Stimulated activated CD8-positive, alpha-beta memory T cell treated with anti-CD3 and anti-CD28 coated beads, Interleukin-4, amount 100 ng/mL, for 1 hour (primary cell): ENCODE measurements around the gene SERINC4.

ENCODE experiments used
- DNase-seq, 2 donors: peaks; one replicate each; pipeline ENCODE4 v3.0.0-alpha.2; 2020; ENCODE audit warnings: low read depth in 2 of 2, low spot score in 1 of 2

The SERINC4 gene

DNA sequence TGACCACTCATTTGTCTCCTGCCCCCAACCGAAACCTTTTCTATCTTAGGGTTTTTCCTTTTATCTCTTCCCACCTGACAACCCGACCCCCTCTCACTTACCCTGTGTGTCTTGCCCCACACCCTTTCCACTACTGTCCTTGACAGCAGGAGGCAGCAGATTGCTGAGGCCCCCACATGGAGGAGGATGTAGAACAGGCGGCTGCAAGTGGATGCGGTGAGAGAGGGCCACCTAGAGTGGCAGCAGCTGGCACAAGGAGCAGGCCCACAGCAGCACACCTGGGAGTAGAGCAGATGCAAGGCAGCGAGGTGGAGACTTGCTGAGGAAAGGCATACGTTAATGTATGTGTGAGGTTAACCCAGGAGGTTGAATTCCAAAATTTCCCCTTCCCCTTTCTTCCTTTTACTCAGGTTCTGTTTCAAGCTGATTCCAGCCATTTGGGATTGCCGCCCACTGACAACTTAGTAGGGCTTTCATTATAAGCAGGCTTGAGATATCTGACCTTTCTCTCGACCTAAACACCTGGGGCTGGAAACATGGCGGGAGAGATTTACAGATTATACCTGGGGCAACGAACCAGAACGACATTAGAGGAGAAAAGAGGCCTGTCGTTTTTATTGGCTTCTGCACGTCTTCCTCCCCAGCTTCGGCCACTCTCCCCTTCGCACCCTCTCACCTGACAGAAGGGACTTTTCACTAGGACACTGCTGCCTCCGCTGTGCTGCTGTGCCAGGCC lies 643 bp downstream of the SERINC4 start:
- no peak for DNase-seq

DNA sequence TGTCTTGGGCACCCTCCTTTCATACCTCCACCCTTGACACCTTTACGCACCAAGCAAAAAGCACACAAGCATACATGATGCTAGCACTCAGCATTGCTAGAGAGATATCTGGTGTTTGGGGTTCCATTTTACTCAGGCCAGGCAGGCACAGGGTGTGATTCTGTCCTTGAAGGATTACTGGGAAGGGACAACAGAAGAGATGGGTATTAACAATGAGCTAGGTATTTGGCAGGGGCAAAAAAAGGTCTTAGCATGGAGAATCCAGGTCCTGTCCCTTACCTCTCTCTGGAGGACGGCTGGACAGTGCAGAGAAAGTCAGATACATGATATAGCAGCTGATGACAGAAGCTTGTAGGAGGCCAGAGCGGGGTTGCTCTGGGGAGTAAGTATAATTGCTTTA lies 3.5 kb downstream of the SERINC4 start:
- DNase-seq, result no peak

DNA sequence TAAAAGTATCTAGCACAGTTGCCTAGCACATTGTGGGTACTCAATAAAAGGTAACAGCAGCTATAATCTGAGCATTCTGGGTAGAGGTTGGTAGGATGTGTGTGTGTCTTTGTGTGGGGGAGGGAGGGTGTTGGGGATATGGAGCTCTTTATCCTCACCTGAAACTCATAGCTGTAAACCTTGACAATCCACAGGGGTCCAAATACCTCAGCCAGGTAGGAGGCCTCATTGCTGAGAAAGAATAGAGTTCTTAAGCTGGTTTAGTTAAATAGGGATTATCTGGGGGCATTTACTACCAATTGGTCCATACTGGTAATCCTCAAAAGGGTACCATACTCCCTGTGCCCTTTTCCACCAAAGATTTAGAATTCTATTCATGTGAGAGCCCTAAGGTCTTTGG lies 4.0 kb downstream of the SERINC4 start:
- DNase-seq, result no peak

DNA sequence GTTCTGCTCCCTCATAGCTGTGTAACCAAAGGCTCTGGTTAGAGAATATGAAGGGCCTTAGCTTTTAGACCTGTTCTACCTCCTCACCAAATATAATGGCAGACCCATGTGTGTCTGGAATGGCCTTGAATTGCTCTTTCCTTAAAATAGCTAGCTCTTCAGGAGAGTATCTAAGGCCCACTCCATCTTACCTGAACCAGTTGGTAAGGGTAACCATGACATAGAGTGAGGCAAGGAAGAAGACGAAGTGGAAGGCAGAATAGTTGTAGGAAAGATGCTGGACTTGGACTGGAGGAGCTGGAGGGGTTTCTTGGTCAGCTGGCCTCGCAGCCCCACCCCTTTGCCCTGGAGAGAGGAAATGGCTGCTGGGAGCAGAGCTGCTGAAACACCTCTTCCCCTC lies 4.8 kb downstream of the SERINC4 start:
- no peak for DNase-seq

DNA sequence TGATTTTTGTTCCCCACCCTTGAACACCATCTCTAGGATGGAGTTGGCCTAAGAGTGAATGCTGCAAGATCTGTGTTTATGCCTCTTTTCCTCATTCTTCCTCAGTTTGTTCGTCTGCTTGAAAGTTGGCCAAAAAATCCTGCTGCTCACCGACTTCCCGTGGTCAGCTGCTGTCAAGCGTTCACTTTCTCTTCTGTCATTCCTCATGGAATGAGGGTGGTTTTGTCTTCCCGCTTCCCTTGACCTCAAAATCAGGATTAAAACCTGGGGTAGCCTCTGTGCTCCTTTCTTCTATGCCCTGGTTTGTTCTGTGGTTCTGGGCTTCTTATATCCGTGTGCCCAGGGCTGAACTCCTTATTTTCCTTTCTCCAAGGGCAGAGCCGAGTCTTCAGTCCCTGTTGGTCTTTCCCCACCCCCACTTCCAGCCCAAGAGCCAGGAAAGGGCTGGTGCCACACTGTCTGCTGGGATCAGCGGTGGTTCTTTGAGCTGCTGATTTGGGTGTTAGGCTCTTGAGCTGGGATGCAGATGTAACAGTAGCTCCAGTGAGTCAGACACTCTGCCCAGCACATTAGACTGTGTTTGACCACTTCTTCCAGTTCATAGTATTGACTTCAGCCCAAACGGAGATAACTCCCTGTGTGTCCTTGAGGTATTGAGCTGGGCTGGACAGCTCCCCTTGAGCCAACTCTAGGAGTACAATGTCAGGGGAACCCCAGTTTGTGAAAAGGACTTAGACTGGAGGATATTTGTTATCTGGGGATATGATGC lies 5.6 kb downstream of the SERINC4 start:
- no peak for DNase-seq

DNA sequence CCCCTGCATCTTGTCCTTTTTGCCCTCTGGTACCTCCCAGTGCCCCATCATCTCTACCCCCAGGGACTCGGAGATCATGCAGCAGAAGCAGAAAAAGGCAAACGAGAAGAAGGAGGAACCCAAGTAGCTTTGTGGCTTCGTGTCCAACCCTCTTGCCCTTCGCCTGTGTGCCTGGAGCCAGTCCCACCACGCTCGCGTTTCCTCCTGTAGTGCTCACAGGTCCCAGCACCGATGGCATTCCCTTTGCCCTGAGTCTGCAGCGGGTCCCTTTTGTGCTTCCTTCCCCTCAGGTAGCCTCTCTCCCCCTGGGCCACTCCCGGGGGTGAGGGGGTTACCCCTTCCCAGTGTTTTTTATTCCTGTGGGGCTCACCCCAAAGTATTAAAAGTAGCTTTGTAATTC lies 6.4 kb downstream of the SERINC4 start:
- DNase-seq, result no peak

DNA sequence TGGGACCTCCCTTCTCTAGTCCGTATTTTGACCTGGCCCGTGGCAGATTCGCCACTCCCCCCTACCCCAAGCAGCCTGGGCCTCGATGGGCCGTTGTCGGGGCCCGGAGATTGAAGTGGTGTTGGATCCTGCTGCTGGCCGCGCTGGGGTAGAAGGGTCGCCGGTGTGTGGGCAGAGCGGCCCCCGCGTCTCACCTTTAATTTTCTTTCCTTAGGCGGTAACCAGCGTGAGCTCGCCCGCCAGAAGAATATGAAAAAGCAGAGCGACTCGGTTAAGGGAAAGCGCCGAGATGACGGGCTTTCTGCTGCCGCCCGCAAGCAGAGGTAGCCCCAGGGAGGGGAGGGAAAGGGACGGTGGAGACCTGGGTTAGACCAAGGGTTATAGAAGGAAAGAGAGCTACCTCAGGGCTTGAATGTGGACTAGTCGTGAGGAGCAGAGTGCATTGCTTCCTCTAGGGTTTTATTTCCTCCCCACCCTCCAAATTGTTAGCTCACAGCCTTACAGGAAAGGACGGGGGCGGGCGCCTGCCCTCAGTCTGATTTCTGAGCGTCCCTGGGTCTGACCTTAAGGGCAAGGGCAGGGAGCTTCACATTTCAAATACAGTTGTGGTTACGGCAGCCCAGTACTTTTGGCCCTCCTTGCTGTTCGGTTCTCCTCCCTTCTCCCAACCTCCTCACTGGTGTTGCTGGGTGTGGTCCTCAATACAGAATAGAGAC lies 7.1 kb downstream of the SERINC4 start:
- no peak for DNase-seq

DNA sequence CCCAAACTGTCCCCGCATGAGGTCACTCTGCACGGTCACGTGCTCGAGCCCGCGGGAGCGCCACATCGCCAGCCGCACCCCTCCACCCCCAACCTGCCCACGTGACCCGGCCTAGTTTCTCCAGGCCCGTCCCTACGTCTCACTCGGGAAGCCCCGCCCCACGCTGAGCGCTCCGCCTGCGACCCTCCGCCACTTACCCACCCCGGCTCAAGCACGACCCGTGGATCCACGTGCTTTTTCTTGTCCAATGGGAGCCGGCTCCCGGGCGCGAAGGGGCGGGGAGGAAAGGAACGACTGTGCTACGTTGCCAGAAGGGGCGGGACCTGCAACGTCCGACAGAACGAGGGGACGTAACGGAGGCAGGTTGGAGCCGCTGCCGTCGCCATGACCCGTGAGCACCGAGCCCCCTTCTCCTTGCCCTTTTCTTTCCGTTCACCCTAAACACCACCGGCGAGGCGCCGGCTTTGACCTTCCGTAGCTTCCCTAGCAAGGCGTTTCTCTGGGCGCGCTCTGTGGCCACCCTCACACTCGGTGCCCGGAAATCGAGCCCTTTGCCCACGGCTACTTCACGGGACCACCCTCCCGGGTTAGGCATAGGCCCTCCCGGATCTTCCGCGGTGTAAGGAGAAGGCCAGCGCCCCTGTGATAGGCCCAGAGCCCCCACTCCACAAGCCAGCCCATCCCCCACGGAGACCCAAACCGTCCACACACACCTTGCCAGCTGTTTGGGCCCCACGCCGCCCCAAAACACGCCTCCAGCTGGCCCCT lies 7.8 kb downstream of the SERINC4 start, which contains the start of gene SERF2:
Gene SERF2 (plus strand): TSS at position 328 of the 768 bp plus-strand sequence. CDS start 57 bp downstream, at position 385.
- DNase-seq, result peak; percentile 98 to 99

DNA sequence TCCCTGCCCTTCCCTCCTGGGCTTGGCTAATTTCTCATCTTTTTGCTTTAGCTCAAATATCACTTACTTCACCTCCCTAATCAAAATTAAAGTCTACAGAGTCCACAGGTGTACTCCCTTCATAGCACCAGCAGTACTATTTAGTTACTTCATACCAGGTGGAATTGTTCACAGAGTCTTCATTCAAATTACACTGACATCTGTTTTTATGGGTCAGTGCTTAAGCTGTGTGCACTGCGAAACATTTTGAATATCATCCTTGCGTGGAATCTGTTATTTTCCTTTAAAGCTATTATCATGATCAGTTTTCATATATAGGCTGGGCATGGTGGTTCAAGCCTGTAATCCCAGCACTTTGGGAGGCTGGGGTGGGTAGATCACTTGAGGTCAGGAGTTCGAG lies 10.6 kb downstream of the SERINC4 start:
- DNase-seq, result no peak

DNA sequence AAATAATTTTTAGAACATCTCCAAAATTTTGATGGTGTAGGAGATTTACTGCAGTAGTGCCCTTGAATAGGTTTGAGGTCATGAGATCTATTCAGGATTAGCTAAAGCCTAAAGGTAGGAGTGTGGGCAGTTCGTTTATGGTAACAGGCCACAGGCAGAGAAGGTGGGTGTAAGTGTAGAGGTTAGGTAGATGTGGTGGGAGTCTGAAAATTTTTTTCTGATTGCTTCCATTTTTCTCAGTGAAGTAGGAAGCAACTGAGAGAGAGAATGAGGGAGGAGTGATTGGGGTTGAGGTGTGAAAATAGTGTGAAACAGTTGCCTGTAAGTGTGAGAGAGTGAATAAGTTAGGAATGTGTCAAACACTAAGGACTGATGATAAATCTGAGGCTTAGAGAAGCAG lies 21.0 kb downstream of the SERINC4 start:
- no peak for DNase-seq

DNA sequence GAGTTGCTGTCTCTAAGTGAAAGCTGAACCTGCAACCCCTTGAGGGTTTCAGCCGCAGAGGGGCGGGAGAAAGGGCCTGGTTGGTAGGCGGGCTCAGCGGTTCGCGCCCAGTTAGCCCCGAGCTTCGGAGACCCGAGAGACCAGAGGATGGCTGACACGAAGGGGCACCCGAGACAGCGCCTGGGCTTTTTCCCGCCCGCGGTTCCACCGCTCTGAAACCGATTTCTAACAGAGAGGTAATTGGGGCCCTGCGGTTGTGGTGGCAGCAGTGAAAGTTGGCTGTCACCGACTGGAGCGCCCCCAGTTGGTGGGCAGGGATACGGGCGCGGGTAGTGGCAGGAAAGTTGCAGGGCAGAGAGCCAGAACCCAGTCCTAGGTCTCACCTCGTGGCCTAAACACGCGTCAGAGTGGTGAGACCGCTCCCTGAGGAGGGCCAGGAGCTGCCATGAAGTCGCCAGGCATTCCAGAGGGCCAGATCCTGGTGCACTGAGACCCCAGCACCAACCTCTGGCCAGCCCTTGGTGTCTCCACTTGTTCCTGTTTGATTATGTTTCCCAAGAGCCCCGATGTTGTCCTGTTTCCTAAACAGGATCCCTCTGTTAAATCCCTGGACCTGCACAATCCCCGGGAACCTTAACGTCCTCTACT lies 22.6 kb downstream of the SERINC4 start:
- DNase-seq, result peak; percentile 46 to 67

DNA sequence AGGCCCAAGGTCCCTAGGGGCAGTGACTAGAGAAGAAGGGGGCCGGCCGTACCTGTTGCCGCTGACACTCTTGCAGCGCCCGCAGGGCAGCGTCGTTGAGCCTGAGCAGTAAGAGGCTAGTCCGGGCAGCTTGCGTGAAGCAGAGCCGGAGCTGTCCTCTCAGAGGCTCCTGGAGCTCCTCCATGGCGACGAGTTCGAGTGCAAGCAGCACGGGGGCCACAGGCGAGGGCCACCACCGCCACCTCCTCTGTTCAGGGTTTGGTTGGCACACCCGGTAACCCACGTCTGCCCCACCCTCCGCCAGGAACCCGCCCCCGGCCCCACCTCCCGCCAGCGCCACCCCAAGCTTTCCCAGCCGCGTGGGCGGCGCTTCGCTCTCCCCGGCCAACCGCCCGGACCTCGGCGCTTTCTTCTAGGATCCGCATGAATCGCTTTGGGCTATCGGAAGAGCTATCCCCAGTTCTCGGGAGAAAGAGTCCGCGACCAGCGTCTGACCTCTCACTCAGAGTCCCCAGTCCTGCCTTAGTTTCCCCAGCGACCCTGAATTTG lies 23.2 kb downstream of the SERINC4 start, which contains the start of gene ELL3:
Gene ELL3 (minus strand): TSS at position 249 of the 549 bp plus-strand sequence. CDS start 65 bp downstream, at position 184.
- DNase-seq, result peak; percentile 49 to 62

DNA sequence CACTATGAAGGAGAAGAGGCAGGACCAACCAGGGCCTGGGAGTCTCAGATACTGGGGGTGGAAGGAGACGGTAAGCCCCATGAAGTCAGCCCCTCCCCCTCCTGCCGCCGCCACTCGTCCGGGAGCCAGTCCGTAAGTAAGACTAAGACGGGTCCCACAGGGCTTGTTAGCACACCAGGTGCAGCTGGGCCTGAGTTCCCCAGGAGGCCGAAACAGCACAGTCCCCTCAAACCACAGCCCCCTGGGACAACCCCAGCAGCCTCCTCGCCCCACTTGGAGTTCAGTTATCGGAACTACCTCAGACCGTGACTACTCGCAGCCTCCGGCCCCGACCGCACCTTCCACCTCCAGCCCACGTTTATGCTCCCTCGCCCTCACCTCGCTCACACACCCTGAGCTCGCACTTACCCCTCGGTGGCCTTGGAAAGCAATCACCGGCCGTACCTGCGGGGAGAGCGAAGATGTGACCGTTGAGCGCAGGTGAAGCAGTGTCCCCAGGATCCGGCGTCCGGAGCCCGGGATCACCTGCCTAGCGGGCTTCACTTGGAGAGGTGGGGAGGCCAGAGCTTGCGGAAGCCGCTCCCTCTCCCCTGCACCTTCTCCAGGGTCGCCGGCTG lies 23.8 kb downstream of the SERINC4 start:
- no peak for DNase-seq

DNA sequence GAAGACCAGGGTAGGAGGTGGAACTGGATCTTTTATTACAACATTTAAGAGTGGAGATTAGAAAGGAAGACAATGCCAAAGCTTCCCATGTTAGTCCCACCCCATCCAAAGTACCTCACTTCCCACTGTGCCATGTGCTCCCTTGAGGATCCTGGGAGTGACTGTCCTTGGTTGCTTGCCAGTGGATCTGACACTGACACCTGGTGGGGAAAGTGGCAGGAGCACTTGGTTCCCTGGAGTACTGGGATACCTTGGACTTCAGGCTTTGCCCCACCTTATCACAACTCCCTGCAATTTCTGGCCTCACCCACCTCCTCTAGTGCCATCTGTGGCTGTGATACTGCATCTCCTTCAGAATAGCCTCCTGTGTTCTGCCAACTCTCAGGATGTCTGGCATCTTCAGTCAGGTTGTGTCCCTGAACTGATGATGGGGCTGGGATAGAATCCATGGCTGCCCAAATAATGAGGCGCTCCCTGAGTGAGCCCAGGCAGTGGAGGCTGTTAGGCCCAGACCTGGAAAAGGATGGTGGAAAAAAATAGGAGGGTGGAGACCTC lies 24.5 kb downstream of the SERINC4 start:
- DNase-seq, result no peak

DNA sequence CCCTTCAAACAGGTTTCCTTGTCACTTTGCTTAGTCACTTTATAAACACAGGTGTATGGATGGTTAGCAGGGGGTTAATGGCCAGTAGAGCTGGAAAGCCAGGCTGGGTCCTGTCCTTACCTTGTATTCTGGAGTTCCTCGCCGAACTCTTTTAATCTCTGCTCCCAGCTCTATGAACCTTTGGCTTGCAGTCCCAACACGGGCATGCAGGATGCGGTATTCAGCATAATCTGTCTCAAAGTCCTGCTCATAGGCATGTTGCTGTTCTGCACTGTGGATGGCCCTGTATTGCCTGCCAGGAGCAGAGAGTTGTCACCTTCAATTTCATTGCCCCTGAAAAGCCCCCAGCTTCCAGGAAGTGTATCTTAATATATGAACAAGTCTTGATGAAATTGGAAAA lies 26.0 kb downstream of the SERINC4 start:
- DNase-seq, result no peak

DNA sequence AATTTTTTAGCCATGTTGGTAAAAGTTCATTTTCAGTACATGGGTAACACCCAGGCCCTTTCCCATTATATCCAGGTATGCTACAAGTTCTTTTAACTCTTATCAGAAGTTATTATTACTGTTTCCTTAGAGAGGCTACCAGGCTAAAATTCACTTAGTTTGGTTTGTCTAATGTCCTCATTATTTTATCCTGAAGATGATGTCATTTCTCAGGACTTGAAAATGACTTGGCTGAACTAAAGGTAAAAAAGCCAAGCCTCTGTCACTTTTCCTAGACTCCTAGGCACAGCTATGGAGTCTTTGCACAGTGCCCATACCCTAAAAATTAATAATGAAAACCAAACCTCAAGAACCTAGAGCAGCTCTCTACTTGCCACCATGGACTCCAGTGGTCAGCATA lies 27.4 kb downstream of the SERINC4 start:
- DNase-seq, result no peak

DNA sequence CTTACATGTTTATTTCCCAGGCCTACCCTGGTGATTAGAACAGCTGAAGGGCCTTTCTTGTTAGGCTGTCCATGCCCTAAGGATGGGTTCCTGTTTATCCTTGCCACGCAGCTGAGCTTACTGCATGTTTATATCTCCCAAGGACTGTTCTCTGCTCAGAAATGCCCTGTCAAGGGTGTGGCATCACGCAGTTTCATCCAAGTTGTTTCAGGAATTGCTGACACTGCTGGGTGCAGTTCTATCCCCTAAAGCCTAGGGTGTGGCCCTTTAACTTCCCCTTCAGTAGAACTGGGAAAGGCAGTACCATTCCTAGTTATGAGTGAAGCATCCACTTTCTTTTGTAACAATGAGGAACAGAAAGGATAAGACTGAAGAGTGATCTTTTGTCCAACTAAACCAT lies 28.2 kb downstream of the SERINC4 start:
- no peak for DNase-seq

DNA sequence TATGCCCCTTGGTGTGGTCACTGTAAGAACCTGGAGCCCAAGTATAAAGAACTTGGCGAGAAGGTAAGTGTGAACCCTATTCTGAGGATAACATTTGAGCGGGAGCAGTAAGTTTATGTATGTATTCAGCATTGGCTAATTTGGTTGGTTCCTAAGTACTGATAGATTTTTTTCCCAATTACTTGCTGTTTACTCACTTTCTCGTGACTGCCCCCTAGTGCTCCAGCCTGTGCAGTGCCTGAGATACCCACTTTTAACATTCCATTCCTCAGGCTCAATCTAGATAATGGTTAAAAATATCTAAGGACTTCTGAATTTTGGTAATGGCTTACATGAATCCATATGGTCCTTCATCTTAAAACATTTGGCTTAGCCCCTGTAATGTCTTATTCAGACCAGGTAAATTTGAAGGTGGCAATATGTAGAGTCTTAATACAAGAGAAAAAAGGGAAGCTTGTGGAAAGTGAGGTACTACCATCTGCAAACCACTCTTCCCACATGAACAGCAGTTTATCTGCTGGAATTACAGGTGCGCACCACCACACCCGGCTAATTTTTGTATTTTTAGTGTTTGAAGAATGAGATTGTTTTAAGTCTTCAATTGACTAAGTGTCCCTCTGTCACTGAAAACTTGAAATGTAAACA lies 30.3 kb downstream of the SERINC4 start:
- DNase-seq, result no peak
